Jurkat, Clone E6-1 (cell line): ENCODE data around the gene RBSN.

Experiments
- DNase-seq: peaks from one replicate; pipeline ENCODE4 v3.0.0-alpha.2; 2011; ENCODE audit warnings: low read depth, low spot score
- H3K4me3 ChIP-seq: 2 replicates; pipeline ENCODE4 v1.5.1; 2011; ENCODE audit warnings: mild to moderate bottlenecking, low read length, control low read depth, moderate library complexity

RBSN gene

DNA sequence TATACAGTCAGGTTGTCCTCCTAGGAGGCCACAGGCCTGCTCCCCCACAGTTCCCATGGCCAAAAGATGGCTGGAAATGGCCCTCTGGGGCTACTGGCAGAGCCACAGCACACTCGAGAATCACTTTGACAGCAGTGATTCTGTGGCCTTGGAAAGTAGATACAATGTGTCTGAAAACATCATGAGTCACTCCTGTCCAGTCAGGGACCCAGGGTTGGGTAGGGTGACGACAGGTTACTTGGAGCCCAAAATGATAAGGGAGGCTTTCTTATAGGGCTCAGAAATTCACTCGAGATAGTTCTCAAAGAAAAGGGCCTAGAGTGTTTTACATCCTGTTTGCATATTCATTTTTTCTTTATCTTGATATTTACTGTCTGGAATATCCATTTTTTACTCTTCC, 58.1 kb downstream of the RBSN start:
- no peak overlapping the region for H3K4me3 ChIP-seq
- no peak for DNase-seq

DNA sequence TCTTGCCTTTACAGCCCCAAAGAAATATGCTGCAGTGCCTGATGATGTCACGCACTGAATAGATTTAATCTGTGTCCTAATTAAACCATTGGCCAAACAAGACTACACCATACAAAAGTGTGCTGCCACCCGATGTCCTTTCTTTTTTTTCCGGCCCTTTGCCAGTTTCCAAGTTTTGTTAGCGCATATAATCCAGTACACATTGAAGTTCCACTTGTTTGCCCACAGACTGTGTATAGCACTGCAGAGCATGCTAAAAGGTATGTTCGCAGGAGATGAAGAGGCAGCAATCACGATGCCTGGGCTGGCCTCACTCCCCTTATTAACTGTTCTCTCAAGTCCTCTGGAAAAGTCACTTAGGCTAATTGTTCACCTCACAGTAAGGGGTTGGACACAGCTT, 60.6 kb downstream of the RBSN start:
- no peak overlapping the region for H3K4me3 ChIP-seq

DNA sequence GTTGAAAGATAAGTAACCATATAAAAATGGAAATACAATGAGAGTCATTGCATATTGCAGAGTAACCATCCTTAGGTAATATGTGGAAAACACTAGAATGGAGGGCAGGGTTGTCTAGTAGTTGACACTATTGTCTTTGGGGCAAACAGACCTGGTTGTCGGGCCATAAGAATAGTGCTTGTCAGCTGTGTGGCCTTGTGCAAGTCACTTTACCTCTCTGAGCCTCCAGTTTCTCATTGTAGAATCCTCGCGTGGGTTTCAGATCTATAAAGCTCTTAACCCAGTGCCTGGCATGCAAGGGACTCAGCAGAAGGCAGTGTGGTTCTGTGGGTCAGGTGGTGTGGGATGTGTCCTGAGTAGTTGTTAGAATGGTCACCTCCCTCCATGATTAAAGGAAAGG, 65.8 kb downstream of the RBSN start:
- H3K4me3 ChIP-seq = no peak overlapping the region
- no peak for DNase-seq

More for the DNA sequence above, 60.6 kb downstream of the RBSN start:
- no peak for DNase-seq

DNA sequence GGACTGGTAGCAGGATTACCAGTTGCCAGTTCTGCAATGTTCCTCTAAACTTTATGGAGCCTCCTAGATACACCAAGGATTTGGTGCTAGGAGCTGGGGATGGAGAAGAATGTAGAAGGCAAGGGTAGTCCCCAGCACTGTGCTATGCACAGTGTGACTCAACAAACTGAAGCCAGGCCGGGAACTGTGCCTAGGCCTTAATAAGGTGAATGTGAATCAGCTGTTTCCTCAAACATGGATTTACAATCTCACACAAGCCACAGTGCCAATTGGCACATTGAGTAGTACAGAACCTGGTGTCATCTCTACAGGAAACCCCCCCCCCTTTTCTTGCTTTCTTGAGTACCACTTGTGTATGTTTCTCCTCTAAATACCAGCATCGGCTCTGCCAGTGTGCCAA, 66.3 kb downstream of the RBSN start:
- H3K4me3 ChIP-seq = no peak overlapping the region
- no peak for DNase-seq

DNA sequence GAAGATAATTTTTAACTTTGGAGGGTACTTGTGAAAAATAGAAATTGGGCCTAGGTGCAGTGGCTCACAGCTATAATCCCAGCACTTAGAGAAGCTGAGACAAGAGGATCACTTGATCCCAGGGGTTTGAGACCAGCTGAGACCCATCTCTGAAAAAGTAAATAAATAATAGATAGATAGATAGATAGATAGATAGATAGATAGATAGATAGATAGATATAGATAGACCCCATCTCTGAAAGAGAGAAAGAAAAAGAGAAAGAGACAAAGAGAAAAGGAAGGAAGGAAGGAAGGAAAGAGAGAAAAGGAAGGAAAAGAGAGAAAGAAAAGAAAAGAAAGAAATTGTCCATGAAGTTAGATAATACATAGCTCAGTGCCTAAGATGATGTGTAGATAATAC, 69.3 kb downstream of the RBSN start:
- no peak for DNase-seq
- H3K4me3 ChIP-seq = no peak overlapping the region

DNA sequence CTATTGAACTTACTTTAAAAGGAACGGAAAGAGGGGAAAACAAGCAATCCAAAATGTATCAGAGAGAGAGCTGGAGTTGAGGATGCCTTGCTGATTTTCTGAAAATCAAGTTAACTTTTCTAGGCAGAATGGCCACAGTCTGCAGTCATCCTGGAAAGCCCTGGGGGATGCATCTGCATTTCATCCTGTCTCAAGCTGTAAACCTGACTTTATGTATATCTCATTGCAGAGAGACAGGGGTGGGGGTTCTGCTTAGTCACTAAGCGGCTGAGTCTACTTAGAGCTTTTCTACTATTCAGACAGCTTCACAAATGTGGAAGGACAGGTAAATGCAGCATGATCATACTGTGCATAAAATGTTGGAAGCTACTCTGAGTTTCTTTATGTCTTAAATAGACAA, 75.2 kb downstream of the RBSN start:
- no peak overlapping the region for H3K4me3 ChIP-seq
- no peak for DNase-seq

DNA sequence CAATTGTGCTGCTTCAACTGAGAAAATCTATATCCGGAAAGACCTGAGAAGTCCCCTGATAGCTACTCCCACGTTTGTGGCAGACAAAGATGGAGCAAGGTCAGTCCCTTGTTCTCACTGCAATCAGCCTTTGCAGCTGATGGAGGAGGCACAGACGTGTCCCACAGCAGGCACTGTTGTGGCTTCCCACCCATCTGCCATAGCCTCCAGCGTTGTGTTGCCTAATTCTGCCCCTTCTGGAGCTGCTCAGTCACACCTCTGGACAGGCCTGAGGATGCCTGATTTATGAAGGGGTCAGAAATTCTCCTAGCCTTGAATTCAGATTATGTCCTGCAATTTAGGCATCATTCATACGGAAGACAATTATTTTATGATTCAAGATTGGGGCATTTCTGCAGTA, 75.7 kb downstream of the RBSN start:
- no peak for DNase-seq
- H3K4me3 ChIP-seq = no peak overlapping the region
